ENCODE results near the gene REST. TPM values are rescaled to one million over a fixed set of nuclear protein-coding genes. Genes with fewer than 3 reads are reported as not detected.
"Not testable (repeated sequence)": the region's sequence is repeated elsewhere in the genome, so short reads cannot be mapped to it uniquely, and the experiment has no call there.

Gene REST
- total RNA-seq, 1 donor, result 52.7 TPM

DNA sequence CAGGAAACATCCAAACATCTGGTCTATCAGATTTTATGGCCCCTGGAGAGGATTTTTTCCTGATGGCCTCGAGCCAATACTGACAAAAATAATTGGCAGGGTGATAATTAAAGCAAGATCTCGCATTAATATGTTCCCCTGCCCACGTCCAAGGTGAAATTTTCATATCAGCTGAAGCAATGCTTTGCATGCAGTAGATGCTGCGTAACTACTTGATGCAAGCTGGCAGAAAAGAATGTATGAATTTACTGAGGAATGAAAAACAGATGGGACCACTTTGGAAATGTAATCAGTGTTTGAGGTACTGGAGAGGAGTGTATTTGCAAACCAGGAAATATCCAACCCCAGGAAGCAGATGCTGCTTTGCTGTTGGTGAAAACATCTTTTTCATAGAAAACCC is 36.8 kb upstream of the REST start:
- H3K4me3 ChIP-seq (ENCODE audit: low read depth, low read length), result no peak overlapping the region
- no peak for TF ChIP-seq CTCF (IDR thresholded peaks at IDR 0.05; ENCODE audit: insufficient read depth, low read depth, low read length)
- DNase-seq (ENCODE audit: low read depth), result peak; percentile 16

- DNase-seq (ENCODE audit: low read depth), result no peak
- no peak overlapping the region for H3K4me3 ChIP-seq (ENCODE audit: low read depth, low read length)
- TF ChIP-seq CTCF (IDR thresholded peaks at IDR 0.05; ENCODE audit: insufficient read depth, low read depth, low read length), result no peak
These were observed 36.3 kb upstream of the REST start for GRCh38 chr4:56871371-56871866.

DNA sequence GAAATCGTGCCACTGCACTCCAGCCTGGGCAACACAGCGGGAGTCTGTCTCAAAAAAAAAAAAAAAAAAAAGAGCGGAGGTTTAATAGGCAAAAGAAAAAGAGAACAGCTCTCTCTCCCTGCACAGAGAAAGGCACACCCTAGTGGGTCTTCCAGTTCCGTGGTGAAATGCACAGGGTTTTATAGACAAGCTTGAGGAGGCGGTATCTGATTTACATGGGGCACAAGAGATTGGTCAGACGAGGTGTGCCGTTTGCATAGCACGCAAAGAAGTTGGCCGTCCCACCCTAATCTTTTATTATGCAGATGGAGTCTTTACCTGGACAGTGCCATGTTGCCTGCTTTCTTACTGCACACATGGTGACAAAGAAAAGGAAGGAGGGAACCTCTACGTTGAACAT is 33.5 kb upstream of the REST start:
- no peak for DNase-seq (ENCODE audit: low read depth)
- no peak overlapping the region for H3K4me3 ChIP-seq (ENCODE audit: low read depth, low read length)
- TF ChIP-seq CTCF (IDR thresholded peaks at IDR 0.05; ENCODE audit: insufficient read depth, low read depth, low read length), result no peak

- no peak for TF ChIP-seq CTCF (IDR thresholded peaks at IDR 0.05; ENCODE audit: insufficient read depth, low read depth, low read length)
- no peak for DNase-seq (ENCODE audit: low read depth)
- H3K4me3 ChIP-seq (ENCODE audit: low read depth, low read length), result no peak overlapping the region
These were observed 32.8 kb upstream of the REST start for GRCh38 chr4:56874923-56875322.

- DNase-seq (ENCODE audit: low read depth), result no peak
- H3K4me3 ChIP-seq (ENCODE audit: low read depth, low read length), result no peak overlapping the region
- TF ChIP-seq CTCF (IDR thresholded peaks at IDR 0.05; ENCODE audit: insufficient read depth, low read depth, low read length), result no peak
These were observed 31.4 kb upstream of the REST start for GRCh38 chr4:56876264-56876663.

- no peak overlapping the region for H3K4me3 ChIP-seq (ENCODE audit: low read depth, low read length)
- DNase-seq (ENCODE audit: low read depth), result no peak
- no peak for TF ChIP-seq CTCF (IDR thresholded peaks at IDR 0.05; ENCODE audit: insufficient read depth, low read depth, low read length)
These were observed 27.7 kb upstream of the REST start for GRCh38 chr4:56879996-56880395.

DNA sequence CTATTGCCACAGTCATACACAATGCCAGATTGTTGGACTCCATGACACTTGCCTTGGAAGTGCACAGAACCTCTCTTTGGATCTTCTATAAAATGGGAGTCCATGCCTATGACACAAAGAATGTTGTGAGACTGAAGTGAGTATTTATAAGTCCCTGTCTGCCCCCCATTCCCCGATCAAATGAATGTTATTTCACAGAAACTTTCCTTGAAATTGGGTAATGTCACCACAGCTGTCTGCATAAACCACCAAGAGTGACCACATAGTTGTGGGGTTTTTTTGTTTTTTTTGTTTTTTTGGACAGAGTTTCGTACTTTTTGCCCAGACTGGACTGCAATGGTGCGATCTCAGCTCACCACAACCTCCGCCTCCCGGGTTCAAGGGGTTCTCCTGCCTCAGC is 27.1 kb upstream of the REST start:
- TF ChIP-seq CTCF (IDR thresholded peaks at IDR 0.05; ENCODE audit: insufficient read depth, low read depth, low read length), result no peak
- DNase-seq (ENCODE audit: low read depth), result no peak
- H3K4me3 ChIP-seq (ENCODE audit: low read depth, low read length), result no peak overlapping the region

GRCh38 chr4:56884511-56884910 is 23.2 kb upstream of the REST start:
- H3K4me3 ChIP-seq (ENCODE audit: low read depth, low read length); DNase-seq (ENCODE audit: low read depth): not testable (repeated sequence)

All from fibroblast of villous mesenchyme (primary cell).